Uterus (tissue), 2 donors: ENCODE measurements around the gene LAMB4.

ENCODE experiments used
- POLR2A ChIP-seq, 2 donors: fragments of 450-650 bp; IDR thresholded peaks; one replicate each; pipeline ENCODE4 v1.6.1; 2016; ENCODE audit warnings: antibody characterized with exemption in 2 of 2, mild to moderate bottlenecking in 1 of 2, moderate library complexity in 1 of 2
- TF ChIP-seq, protein P1 (sequence below), 4 experiments: fragments of 200-600 bp in 2 of 4; fragments of 450-650 bp in 2 of 4; sonication (generic) in 2 of 4; IDR thresholded peaks; one replicate each; pipeline ENCODE4 v1.5.1; 2016 to 2019; ENCODE audit warnings: antibody characterized with exemption in 4 of 4, mild to moderate bottlenecking in 2 of 4, moderate library complexity in 1 of 4

DNA sequence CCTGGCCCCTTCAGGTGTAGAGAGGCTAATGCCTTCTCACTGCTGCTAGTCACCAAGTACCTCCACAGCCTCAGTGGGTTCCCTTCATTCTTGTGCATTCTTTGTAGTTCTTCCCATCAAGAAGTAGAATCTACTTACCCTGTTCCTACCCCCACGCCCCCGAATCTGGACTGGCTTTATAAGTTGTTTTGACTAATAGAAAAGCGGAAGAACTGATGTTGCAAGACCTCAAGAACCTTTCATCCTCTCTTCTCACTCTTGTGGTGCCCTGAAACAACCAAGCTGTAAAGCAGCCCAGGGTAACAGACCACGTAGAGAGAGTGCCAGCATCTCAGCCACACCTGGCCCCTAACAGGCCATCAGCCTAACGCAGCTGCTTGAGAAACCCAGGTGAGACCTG, 104.0 kb downstream of the LAMB4 start:
- no peak for TF ChIP-seq POLR2A (IDR thresholded peaks at IDR 0.05)
- TF ChIP-seq, protein P1, sequence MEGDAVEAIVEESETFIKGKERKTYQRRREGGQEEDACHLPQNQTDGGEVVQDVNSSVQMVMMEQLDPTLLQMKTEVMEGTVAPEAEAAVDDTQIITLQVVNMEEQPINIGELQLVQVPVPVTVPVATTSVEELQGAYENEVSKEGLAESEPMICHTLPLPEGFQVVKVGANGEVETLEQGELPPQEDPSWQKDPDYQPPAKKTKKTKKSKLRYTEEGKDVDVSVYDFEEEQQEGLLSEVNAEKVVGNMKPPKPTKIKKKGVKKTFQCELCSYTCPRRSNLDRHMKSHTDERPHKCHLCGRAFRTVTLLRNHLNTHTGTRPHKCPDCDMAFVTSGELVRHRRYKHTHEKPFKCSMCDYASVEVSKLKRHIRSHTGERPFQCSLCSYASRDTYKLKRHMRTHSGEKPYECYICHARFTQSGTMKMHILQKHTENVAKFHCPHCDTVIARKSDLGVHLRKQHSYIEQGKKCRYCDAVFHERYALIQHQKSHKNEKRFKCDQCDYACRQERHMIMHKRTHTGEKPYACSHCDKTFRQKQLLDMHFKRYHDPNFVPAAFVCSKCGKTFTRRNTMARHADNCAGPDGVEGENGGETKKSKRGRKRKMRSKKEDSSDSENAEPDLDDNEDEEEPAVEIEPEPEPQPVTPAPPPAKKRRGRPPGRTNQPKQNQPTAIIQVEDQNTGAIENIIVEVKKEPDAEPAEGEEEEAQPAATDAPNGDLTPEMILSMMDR (IDR thresholded peaks at IDR 0.05), result no peak
